HG02970 (cell line): Measurements from ENCODE around the gene MAP2K7.
"Not testable (repeated sequence)": the region's sequence is repeated elsewhere in the genome, so short reads cannot be mapped to it uniquely, and the experiment has no call there.

ENCODE experiments used
- ATAC-seq: cut with Tn5 transposase; IDR thresholded peaks from one replicate; pipeline ENCODE4 v1.9.1; 2021; ENCODE audit warnings: mild to moderate bottlenecking, moderate library complexity, moderate number of reproducible peaks; ENCODE audit not compliant: unreplicated experiment, low FRiP score

The MAP2K7 gene

DNA sequence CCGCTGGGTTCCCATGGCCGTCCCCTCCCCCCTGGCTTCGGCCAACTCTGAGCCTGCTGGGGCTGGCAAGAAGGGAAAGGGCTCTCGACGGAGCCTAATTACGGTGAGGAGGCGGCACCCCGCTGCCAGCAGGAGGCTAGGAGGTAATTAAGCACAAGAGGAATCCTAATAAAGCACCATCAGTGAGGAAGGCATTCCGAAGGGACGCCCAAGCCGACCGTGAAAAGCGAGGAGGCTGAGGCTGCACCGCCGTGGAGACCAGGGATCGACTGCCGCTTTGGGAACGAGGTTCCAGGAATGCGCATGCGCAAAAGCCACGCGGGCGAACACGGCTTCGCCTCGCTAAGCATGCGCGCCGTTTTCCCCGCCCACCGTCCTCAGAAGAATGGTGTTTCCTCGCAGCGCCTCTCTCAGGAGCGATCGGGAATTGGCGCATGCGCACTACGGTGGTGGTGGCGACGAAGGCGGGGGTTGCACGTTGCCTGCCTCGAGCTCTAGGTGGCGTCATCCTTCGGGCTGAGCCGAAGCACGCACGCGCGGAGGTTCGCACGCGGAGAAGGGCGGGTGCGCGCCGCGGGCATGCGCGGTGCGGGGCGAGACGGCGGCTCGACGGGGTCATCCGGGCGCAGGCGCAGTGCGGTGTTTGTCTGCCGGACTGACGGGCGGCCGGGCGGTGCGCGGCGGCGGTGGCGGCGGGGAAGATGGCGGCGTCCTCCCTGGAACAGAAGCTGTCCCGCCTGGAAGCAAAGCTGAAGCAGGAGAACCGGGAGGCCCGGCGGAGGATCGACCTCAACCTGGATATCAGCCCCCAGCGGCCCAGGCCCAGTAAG lies at the start of gene MAP2K7:
Gene MAP2K7, plus strand, starts transcription at position 634 of the 830 bp plus-strand sequence. Its CDS starts 68 bp downstream, at position 702.
- peak; percentile 92 for ATAC-seq

DNA sequence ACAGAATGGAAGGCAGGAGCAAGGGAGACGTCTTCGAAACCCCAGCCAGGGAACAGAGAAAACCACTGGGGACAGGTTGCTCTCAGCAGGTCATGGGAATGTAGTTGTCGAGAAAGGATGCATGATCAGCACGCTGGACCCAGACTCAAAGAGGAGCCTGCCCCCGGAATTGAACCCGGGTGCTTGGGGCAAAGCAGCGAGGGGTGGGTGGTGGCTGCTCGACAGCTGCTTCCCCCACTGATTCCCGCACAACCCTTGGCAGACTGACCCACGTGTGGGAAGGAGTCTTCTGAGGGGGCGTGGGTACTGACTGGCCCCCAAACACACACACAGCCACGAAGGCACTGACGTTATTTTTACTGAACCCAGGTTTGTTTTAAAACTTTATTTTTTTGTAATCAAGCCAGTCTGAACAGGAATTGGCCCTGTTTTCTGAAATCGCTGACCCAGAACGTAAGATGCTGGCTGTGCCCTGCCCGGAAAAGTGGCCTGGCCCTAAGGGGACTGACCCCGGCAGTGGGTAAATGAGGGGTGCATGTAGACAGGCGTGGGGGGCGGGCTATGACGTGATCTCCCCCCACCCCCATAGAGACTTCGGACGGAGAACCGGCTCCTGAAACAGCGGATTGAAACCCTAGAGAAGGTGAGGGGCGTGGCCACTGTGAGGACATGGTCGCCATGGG lies 48.1 kb upstream of the MAP2K7 start:
- no peak for ATAC-seq

DNA sequence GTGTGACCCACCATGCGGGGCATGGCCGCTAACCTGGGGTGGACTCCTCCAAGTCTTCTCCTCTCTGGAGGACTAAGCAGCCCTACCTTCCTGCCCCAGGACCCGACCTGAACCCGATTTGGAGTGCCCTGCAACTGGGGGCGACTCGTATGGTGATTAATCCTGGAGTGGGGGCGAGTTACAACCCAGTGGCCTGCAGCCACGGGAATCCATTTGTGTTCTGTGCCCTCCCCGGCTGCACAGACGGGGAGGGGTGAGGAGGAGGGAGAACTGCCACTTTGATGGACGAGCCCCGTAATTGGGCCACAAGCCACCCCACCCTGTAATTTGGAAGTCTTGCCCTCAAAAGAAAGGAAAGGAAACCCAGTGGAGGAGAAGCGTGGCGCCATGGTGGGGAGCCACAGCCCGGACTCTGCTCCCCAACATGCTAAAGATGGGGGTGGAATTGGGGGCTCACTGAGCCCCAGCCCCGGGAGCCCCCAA lies 47.5 kb upstream of the MAP2K7 start:
- no peak for ATAC-seq

DNA sequence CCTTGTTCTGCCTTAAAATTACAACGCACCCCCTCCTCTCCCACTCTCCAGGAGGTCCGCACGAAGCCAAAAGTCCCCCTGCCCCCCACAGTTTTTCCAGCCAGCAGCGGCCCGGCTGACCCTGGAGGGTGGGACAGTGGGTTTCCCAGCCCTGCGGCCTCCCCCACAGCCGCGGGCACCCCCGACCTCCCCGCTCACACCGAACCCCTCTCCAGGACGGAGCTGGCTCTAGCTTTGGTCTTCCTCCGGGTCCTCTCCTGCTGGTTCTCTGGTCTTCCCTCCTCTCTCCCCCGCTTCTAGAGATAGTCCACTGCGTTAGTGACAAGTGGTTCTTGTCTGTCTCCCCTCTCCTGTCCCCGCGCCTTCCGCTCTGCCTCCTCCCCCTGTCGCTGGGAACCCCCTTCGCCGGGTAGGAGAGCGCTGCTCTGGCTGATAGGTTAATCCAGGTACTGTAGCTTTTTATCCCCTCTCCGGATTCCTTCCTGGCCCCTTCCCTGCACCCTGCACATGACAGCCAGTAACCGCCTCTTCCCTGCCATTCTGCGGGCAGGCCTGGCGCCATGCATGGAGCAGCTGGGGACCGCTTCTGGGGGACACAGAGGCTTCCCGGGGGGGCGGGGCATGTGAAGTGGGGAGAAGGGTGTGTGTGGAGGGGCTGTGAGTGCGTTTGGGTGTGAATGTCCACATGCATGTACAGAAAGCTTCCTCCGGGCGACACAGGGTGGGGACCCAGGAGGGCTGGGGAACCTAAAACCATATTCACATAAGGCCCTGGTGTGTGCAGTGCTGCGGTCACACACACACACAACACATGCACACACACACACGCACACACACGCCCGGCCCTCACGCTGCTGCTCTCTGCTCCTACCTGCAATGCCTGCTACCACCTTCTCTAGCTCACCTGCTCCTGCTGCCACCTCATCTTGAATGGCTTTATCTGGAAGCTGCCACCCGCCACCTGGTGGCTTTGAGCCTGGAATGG lies 46.7 kb upstream of the MAP2K7 start:
- ATAC-seq = no peak

DNA sequence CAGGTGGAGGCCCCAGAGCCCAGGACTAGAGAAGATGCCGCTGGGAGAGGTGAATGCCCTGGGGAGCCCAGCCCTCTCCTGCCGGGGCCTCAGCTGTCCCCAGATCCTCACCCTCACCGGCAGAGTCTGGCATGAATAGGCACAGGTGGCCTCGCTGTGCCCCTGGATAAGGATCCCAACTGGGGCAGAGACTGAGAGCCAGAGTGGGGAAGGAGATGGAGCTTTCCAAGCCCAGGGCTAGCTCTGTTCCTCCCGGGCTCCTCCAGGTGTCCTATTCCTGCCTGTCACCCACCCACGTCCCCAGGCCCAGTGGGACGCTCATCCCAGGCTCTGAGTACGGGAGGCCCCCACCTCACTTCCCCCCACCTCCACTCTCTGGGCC lies 46.0 kb upstream of the MAP2K7 start:
- ATAC-seq = no peak

DNA sequence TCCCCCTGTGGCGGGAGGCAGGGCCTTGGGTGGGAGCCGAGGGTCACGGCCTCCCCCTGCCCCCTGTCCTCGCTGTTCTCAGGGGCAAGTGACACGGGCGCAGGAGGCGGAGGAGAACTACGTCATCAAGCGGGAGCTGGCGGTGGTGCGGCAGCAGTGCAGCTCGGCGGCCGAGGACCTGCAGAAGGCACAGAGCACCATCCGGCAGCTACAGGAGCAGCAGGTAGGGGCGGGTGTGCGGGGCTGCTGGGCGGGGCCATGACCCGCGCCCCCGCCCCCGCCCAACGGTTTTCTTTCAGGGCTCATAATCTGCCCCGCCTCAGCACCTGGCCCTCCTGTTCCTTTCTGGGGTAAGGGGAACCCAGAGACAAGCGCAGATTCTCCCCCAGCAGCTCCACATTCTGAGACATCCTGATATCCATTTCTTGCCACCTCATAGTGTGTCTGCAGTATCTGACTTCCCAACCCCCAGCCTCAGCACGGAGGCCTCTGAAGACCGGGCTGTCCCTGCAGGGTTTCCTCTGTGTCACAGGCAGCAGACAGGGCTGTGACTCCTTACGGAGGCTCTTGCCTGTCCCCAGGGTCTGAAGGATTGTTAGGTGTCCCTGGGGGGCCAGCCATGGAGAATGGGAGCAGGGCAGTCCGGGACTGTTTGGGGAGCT lies 45.4 kb upstream of the MAP2K7 start:
- ATAC-seq = no peak

DNA sequence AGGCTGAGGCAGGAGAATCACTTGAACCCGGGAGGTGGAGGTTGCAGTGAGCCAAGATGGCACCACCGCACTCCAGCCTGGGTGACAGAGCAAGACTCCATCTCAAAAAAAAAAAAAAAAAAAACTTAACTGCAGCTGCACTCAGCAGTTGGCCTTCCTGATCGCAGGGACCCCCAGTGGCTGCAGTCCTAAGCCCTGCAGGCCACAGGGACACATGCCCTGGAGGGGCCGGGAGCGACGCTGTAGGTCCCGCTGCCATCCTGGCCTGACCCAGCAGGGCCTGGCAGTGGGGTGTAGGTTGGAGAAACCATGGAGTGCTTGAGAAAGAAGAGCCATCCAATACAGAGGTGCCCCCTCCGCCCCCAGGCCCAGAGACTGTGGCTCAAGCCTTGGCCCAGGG lies 44.6 kb upstream of the MAP2K7 start:
- not testable (repeated sequence) for ATAC-seq

DNA sequence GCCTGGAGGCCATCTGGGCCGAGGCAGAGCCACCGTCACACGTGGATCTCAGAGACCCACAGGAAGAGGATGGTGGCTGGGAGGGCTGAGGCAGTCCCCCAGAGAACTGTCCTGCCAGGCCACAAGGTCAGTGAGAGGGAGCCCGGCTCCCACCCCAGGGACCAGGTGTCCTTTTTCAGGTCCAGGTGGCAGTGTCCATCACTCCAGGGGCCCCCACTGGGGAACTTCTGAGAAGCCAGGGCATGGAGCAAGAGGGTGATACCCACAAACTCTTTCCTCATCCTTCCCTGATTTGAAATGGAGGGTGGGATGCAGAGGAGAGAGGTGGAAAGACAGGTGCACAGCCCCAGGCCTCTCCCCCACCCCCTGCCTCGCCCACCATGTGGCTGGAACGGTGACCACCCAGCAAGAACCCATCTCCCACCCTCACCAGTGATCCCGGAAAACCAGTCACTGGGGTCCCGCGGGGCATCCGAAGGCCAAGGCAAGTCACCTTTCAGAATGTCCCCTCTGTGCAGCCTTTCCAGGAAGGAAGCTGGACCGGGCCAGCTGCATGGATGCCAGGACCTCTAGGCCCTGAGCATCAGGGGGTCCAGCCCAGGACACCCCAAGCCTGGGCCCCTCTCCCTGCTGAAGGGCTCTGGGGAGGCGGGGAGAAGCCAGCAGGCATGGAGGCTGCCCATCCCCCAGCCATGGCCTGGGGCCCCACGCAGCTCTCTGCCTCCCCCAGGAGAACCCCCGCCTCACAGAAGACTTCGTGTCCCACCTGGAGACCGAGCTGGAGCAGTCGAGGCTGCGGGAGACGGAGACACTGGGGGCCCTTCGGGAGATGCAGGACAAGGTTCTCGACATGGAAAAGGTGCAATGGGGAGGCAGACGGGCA lies 43.6 kb upstream of the MAP2K7 start:
- ATAC-seq = no peak

DNA sequence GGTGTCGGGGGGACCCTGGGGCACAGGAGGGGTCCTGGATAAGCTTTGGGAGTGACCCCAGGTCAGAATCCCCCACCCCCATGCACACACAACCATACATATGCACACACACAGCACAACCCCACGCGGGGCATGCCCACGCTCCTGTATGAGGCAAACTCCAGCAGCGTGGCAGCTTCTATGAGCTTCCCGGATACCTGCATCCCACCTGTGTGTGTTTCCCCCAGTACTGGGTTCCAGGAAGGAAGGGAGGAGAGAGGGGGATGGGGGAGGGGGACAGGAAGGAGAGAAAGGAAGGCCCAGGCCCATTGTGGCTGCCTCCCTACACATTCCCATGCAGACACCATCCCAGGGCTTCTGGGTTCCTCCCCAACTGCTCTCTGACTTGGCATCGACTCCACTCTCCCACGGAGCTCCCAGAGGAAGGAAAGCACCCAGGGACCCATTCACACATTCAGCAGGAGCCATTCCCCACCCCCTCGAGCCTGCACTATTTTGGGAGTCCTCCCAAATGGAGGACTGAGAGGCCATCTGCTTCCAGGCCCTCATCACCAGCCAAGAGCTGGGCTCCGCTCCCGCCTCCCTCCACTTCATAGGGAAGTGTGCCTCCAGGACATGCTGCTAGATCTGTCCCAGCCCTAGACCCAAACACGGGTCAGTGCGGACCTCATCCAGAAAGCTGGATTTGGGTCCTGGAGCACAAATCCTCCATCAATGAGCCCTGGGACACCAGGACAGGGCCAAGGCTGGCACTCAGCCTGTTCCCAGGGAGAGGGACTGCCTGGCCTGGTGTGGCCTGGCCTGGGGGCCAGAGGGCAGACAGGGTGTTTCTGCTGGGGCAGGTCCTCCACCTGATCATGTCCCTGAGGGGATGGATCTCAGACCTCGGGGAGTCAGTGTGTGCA lies 42.7 kb upstream of the MAP2K7 start:
- no peak for ATAC-seq

DNA sequence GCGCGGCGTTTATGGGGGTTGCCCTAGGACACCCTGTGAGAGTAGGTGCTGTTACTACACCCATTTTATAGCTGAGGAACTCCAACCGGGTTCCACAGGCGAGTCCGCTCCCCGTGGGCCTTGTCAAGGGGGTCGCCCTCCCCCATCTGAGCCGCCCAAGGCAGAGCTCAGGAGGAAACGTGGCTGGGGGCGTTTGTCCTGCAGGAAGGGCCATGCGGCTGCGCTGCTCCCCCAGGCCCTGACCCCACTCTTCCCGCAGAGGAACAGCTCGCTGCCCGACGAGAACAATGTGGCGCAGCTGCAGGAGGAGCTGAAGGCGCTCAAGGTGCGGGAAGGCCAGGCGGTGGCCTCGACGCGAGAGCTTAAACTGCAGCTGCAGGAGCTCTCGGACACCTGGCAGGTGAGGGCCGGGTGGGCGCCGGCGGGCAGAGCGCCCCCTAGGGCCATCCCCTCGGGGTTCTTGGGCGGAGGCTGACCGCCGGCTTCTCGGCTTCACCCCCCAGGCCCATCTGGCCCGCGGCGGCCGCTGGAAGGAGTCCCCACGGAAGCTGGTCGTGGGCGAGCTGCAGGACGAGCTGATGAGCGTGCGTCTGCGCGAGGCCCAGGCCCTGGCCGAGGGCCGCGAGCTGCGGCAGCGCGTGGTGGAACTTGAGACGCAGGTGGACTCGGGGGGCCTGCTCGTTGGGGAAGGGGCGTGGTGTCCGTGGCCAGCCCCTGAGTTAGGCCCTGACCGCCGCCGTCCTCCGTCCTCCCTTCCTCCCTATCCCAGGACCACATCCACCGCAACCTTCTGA lies 41.9 kb upstream of the MAP2K7 start:
- ATAC-seq = no peak

DNA sequence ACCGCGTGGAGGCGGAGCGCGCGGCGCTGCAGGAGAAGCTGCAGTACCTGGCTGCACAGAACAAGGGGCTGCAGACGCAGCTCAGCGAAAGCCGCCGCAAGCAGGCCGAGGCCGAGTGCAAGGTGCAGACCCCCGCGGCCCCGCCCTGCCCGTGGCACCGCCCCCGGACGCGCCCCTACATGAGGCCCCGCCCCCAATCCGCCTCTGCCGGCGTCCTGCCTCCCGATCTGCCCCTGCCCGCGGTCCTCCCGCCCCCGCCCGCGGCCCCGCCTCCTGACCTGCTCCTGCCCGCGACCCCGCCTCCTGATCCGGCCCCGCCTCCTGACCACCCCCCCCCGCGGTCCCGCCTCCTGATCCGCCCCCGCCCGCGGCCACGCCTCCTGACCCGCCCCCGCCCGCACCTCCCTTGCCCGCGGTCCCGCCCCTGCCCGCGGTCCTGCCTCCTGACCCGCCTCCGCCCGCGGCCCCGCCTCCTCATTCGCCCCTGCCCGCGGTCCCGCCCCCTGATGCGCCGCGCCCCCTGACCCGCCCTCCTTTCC lies 41.2 kb upstream of the MAP2K7 start:
- no peak for ATAC-seq

DNA sequence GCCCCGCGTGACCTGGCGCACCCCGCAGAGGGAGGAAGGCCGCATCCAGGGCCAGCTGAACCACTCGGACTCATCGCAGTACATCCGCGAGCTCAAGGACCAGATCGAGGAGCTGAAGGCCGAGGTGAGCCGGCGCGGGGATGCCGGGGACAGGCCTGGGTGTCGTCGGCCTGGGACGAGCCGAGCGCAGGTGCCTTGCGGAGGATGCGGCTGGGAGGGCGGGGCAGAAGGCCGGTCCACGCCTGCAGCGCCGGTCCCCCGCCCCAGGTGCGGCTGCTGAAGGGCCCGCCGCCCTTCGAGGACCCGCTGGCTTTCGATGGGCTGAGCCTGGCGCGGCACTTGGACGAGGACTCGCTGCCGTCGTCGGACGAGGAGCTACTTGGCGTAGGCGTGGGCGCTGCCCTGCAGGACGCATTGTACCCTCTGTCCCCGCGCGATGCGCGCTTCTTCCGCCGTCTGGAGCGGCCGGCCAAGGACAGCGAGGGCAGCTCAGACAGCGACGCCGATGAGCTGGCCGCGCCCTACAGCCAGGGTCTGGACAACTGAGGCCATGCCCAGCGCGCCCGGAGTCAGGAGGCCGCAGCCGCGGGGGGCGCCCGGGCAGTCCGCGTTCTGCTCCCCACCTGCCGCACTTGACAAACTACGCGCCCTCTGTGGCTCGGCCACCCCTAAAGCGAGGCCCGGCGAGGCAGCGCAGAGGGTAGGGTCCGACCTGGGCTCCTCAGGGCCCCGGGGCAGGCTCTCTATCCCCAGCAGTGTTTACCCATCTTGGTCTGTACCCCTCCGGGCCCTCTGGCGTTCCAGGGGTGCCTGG lies 40.3 kb upstream of the MAP2K7 start:
- no peak for ATAC-seq

DNA sequence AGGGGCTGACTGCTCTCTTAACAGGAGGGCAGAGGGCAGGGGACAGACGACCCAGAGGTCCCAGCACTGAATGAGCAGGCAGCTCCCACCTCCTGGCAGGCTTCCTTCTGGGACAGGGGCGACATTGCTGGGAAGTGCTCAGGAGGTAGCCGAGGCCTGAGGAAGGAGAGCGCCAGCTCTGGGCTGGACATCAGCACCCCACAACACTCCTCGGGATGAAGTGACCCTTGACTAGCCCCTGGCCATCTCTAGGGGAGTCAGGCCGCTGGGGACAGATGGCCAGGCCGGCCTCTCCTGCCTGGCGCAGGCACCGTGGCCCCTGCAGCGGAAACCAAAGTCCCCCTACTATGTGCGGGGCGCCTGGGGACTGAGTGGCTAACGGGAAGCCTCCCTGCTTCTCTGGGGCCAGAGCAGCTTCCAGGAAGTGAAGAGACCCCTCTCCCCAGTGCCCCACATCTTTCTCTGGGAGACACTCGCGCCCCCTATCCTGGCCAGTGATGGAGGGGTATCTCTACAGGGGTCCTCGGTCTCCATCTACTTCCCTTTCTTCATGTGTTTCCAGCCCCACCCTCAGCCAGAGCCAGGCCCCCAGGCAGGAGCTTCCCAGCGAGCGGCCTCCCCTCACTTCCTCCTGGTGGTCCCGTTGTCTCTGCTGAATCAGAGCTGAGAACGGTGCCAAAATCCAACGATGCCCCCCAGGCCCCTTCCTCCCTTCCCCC lies 39.5 kb upstream of the MAP2K7 start:
- ATAC-seq = no peak

DNA sequence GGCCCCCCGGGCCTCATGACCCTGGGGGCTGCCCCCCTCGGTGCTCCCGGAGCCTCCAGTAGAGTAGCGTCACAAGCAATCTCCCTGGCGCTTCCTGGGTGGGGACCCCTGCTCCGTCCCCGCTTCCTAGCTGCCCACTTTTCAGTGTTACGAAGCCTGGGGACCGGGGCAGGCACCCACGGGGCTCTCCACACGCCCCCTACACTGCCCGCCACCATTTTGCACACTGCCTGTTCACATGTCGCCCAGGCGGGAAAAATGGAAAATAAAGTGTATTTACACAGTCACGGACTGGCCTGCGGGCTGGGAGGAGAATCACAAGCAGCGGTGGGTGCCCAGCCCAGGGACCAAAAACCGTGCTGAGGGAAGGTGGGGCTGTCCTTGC lies 39.0 kb upstream of the MAP2K7 start:
- ATAC-seq = no peak

DNA sequence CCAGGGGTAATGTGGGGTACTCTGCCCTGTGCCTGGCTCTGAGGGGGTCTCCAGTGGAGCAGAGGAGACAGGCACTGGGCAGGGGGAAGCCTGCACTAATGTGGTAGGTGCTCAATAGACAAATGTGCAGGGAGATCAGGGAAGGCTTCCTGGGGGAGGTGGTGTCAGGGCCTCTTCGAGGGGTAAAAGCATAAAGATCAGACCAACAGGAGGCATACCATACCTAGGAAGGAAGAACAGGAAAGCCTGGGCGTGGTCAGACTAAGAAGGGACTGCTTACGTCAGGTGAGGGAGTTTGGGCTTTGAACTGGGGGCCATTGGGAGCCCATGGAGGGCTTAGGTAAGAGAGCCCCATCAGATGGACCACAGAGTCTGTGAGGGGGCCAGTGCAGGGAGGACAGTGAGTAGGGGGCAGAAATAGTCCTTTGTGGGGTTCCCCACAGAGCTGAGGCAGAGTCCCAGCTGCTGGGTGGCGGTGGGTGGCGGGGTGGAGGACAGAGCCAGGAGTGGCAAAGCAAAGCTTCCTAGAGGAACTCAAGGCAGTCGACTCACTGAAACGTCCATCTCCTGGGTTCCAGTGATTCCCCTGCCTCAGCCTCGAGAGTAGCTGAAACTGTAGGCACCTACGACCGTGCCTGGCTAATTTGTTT lies 38.3 kb upstream of the MAP2K7 start:
- ATAC-seq = no peak
